ENCODE data around the gene MRI1. TPM values are rescaled to one million over a fixed set of nuclear protein-coding genes. Genes with fewer than 3 reads are reported as not detected.

MRI1 gene
- total and polyA plus RNA-seq, 2 of the 4 experiments (the other 2 are of a cell fraction): 26.7 to 37.6 TPM

GRCh38 chr19:13819238-13819637, 54.9 kb downstream of the MRI1 start:
- Histone ChIP-seq H2AK9ac (replicated peaks; ENCODE audit: low read depth, low read length, poor library complexity) (no peak overlapping the region), H3K9ac (ENCODE audit: low read depth, low read length) (no peak overlapping the region), H2BK120ac (ENCODE audit: low read depth, low read length) (no peak overlapping the region), H3K4me1 (ENCODE audit: control insufficient read depth, insufficient read depth, low read length) (no peaks in the 10 kb centered on the region), H3K18ac (ENCODE audit: low read depth, low read length) (no peak overlapping the region), H3K9me3 (ENCODE audit: control insufficient read depth, insufficient read depth, low read length) (no peaks in the 10 kb centered on the region), H3K56ac (ENCODE audit: extremely low read depth, insufficient read depth, low read length) (no peak overlapping the region), H3K14ac (replicated peaks; ENCODE audit: low read depth, low read length) (no peak overlapping the region), H4K5ac (ENCODE audit: low read depth, low read length) (no peak overlapping the region), H3K27ac (ENCODE audit: insufficient read depth, low read length) (no peak overlapping the region), H2AK5ac (ENCODE audit: low read depth, low read length) (no peak overlapping the region), H4K91ac (ENCODE audit: insufficient read depth, low read depth, low read length) (no peak overlapping the region), H2BK20ac (ENCODE audit: low read depth, low read length) (no peak overlapping the region), H3K27me3 (ENCODE audit: control insufficient read depth, insufficient read depth, low read length) (no peaks in the 10 kb centered on the region), H2BK15ac (ENCODE audit: low read depth, low read length) (no peak overlapping the region), H2BK5ac (ENCODE audit: low read depth, low read length, poor library complexity, severe bottlenecking) (no peak overlapping the region), H3K4me3 (ENCODE audit: insufficient read depth, low read depth, low read length) (no peak overlapping the region), H3K23ac (ENCODE audit: low read depth, low read length) (no peak overlapping the region), H3K4ac (ENCODE audit: low read depth, low read length) (no peak overlapping the region), H3K36me3 (ENCODE audit: control insufficient read depth, insufficient read depth, low read length) (peaks cover 63% of the 10 kb centered on the region), H3K79me1 (ENCODE audit: low read depth in 1 of 2, low read length in 2 of 2) (peaks cover 5 to 21% of the 10 kb centered on the region in 2 experiments; a peak in 1 of 4 replicates), H4K8ac (ENCODE audit: low read depth in 2 of 2, low read length in 2 of 2) (no peak overlapping the region), H4K20me1 (ENCODE audit: insufficient read depth, low read length) (peaks cover 4% of the 10 kb centered on the region), H3K9me1 (ENCODE audit: insufficient read depth, low read length) (no peaks in the 10 kb centered on the region; the same call in 1 of the 2 replicates), H3K4me2 (ENCODE audit: low read depth, low read length) (no peak overlapping the region), H2AFZ (replicated peaks; ENCODE audit: low read length, poor library complexity) (no peak overlapping the region)
- intact Hi-C loops (cut with micrococcal nuclease): no loop called here
- TF ChIP-seq CHD1 (IDR thresholded peaks at IDR 0.05; ENCODE audit: low read depth, low read length) (no peak), MXI1 (IDR thresholded peaks at IDR 0.05; ENCODE audit: borderline replicate concordance, low read depth, low read length) (no peak), BHLHE40 (IDR thresholded peaks at IDR 0.05; ENCODE audit: low read depth, low read length) (no peak), POLR2A (IDR thresholded peaks at IDR 0.05; ENCODE audit: low read depth, low read length) (no peak), MAZ (IDR thresholded peaks at IDR 0.05; ENCODE audit: borderline replicate concordance, low read depth, low read length) (no peak), MAFK (IDR thresholded peaks at IDR 0.05; ENCODE audit: low read depth, low read length) (no peak), ELK1 (IDR thresholded peaks at IDR 0.05; ENCODE audit: borderline replicate concordance, low read depth, low read length) (no peak), NFE2L2 (IDR thresholded peaks at IDR 0.05; ENCODE audit: low read depth, low read length) (no peak), FOS (IDR thresholded peaks at IDR 0.05; ENCODE audit: low read depth, low read length) (no peak)
- ATAC-seq (ENCODE audit: low read depth): no peak
- no TSS peak for BruUV-seq (replicated peaks)
- dilution Hi-C loops (cut with HindIII; ENCODE audit: low sequenced_read_pairs, unreplicated experiment): no loop called here
- no CpG with 5 or more reads among the region's 11 CpGs for WGBS, 2 experiments (ENCODE audit: extremely low coverage in 2 of 2, insufficient read length in 1 of 2)
- DNase-seq: no peak
- CTCF ChIA-PET: interaction anchor here (0.6 kb wide), 1 partner anchor 31 kb away, joined by 3 read pairs; no protein-coding TSS in a partner anchor
- POLR2A ChIA-PET (ENCODE audit: unreplicated experiment): no interaction called here
- in situ Hi-C loops (cut with MboI; ENCODE audit: low sequenced_read_pairs): no loop called here

All from IMR-90 (cell line).